Subcutaneous adipose tissue (tissue), 4 donors: Measurements from ENCODE around the gene AGBL4. TPM values are rescaled to one million over a fixed set of nuclear protein-coding genes. Genes with fewer than 3 reads are reported as not detected.

Experiments used
- total RNA-seq, 4 donors: library from RNA; depleted of rRNA; stranded (reverse); fragments of >200 nt; gene quantifications; one replicate each; pipeline ENCODE4 v1.1.0, GENCODE V29; 2016
- TF ChIP-seq, protein P1 (sequence below): fragments of 450-650 bp; IDR thresholded peaks from one replicate; pipeline ENCODE4 v1.5.1; 2016; ENCODE audit warnings: low read depth, mild to moderate bottlenecking, control low read depth, antibody characterized with exemption, moderate library complexity

AGBL4 gene
- total RNA-seq, 4 donors from 2014 or later = 0.16 to 3.6 (median 0.59) TPM

DNA sequence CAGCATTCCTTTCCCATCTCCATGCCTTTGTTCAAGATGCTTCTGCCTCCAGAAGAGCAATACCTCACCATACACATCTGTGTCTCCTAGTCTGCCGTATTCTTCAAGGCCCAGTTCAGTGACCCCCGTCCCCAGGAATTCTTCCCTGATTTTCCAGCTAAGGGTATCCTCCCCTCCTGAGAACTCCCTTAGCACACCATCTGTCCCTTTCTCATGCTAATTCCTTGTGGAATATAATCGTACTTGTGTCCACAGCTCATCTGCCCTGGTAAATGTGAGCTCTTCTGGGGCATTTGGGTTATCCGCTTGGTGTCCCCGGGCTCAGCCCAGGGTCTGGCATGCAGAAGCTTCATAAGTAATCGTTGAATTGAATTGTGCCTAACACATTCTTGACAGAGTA lies 1288.0 kb downstream of the AGBL4 start:
- TF ChIP-seq, protein P1, sequence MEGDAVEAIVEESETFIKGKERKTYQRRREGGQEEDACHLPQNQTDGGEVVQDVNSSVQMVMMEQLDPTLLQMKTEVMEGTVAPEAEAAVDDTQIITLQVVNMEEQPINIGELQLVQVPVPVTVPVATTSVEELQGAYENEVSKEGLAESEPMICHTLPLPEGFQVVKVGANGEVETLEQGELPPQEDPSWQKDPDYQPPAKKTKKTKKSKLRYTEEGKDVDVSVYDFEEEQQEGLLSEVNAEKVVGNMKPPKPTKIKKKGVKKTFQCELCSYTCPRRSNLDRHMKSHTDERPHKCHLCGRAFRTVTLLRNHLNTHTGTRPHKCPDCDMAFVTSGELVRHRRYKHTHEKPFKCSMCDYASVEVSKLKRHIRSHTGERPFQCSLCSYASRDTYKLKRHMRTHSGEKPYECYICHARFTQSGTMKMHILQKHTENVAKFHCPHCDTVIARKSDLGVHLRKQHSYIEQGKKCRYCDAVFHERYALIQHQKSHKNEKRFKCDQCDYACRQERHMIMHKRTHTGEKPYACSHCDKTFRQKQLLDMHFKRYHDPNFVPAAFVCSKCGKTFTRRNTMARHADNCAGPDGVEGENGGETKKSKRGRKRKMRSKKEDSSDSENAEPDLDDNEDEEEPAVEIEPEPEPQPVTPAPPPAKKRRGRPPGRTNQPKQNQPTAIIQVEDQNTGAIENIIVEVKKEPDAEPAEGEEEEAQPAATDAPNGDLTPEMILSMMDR = no peak

DNA sequence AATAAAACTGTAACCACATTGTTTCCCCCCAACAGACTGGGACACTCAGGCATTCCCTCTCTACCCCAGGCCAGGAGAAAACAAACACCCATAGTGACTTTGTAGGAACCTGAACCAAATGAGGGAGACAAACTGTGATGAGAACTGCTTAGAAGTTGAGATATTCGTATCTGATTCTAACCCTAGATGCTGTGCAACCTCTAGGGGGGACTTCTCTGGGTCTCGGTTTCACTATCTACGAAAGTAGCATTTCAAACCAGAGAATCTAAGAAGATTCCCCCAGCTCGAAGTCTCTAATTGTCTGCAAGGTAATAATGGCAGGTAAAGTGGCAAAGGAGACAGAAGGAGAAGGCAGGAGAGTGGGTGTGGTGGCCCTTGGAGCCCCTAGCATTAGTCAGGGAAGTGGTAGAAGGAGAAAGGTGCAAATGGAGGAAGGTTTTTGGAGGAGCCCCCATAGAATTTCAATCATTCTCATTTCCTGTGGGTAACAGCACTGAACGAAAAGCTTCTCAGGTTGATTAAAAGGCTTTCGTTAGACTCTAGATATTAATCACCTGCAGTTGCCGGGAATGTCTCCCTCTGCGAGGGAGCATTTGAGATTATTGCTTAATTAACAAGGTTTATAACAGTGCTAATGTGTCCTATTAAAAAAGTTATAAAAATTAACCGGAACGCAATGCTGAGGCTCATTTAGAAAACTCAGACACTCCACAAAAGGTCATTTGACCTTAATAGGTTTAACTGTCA lies 1293.4 kb downstream of the AGBL4 start:
- TF ChIP-seq, protein P1 = no peak

DNA sequence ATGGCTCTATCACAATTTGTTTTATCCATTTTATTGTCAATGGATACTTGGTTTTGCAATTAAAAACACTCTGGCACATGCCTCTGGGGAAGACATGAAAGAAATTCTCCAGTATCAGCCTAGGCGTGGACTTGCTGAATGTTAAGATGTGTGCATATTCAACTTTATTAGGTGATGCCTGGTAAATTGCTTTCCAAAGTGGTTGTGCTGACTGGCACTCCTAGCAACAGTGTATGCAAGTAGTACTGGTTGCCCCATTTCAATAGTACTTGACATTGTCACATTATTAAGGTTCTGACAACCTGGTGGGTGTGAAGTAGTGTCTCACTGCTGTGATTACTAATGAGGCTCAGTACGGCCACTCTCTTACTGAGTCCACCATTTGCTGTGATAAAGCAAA lies 1295.2 kb downstream of the AGBL4 start:
- TF ChIP-seq, protein P1 = no peak

DNA sequence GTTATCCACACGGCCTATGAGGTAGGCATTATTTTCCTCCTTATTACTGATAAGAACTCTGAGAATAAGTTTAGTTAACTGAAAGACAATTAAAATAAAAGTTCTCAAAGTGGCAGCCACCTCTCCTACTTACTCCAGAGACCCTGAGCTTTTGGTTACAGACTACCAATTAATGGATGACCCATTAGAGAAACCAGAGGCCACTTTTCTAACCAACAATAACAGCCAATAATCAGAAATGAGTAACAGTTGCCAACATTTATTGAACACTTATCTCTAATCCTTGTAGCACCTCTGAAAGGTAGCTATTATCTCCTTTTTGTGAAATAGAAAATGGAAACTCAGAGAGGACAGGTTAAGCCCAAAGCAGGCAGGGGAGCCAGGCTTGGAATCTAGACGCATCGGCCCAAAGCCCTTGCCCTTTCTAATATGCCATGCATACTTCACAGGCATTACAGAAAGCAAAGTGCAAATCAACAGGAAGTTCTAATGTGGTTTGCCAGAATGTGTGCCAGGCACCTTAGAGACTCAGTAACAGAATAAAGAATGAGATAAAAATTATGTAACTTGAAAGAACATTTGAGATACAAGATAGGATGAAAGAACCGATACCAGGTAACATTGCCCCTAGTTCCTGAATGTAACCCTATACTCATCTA lies 1297.1 kb downstream of the AGBL4 start:
- TF ChIP-seq, protein P1 = no peak

DNA sequence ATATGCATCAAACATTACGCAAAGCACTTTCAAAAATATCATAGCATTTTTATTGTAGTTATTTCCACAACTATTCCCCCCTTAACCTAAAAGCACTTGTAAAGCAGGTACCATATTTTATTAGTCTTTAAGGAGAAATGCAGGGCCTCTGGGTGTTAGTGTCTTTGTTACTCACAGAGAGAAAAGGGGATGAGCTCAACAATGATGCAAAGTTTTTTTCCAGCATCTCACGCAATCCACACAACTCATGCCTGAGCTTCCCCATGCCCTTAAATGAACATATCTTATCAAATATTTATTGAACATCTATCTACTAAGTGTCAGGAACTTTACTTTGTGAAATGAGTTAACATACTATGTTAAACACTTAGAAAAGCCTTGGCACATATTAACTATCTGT lies 1297.6 kb downstream of the AGBL4 start:
- TF ChIP-seq, protein P1 = no peak

DNA sequence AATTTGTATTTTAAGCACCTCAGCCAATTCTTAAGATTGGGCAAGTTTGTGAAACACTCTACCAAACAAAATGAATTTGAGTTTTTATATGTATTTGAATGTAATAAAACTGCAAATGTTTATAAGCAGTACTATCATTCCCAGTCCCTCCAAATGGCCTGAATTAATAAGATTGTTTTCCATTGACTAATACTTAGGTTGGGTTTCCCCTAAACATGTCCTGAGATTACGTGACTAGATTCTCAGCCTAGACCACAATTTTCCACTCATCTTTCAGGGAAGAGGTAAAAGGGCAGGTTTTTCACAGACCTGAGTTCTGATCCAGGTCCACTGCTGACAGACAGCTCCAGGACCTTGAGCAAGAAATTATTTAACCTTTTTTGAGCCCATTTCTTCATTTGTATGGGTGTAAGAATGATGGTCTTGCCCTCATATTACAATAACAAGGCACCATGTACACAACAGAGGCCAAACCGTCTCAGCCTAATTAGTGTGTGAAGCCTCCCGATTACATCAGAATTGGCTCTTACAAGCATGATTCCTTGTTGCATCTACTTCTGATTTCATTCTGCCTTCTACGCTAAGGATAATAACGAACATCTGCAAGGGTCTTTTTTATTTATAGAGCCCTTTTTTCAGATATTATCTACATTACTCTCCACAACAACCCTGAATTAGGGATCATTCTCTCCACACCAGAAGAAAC lies 1298.3 kb downstream of the AGBL4 start:
- TF ChIP-seq, protein P1 = no peak

DNA sequence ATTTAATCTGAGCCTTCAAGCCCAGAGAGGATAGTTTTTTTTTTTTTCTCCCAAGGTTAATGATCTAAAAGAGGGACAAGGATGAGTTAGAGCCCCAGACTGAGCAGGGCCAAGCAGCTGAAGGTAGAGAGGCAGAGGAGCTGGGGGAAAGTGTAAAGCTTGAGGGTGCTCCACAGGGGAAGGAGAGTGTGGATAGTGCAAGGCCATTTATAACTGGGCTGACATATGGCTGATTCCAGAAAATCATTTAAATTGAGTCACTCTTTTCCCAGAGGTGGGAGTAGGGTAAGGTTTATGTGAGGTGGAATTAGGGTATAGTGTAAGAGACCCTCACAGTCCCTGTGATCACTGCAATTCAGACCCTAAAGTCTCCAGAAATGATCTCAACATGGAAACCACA lies 1302.8 kb downstream of the AGBL4 start:
- TF ChIP-seq, protein P1 = no peak
